HG03439 (cell line): Measurements from ENCODE around the gene KLHL11.
"Not testable (repeated sequence)": the region's sequence is repeated elsewhere in the genome, so short reads cannot be mapped to it uniquely, and the experiment has no call there.

Experiments
- ATAC-seq: cut with Tn5 transposase; IDR thresholded peaks from one replicate; pipeline ENCODE4 v1.9.1; 2021; ENCODE audit warnings: mild to moderate bottlenecking, moderate library complexity; ENCODE audit not compliant: unreplicated experiment

KLHL11 gene

DNA sequence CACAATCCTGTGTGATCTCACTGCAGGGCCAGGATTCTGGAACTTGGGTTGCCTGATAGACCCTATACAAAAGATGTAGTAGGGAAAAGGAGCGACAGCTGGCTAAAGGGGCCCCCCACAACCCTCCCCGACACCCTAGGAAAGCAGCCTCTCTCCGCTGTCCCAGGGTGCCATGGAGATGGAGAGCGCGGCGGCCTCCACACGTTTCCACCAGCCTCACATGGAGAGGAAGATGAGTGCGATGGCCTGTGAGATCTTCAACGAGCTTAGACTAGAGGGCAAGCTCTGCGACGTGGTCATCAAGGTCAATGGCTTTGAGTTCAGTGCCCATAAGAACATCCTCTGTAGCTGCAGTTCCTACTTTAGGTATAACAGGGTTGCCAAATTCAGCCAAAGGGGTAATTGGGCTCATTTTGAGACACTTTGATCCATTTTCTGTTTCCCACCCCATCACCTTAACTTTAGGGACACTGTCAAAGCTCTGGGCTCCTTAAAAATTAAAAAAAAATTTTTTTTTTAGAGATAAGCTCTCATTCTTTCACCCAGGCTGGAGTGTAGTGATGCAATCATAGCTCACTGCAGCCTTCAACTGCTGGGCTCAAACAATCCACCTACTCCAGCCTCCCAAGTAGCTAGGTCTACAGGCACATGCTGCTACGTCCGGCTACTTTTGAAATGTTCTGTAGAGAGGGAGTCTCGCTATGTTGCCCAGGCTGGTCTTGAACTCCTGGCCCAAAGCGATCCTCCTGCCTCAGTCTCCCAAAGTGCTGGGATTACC, 27.3 kb downstream of the KLHL11 start, which contains the start of gene KLHL10:
Gene KLHL10, plus strand, starts transcription at position 65 of the 778 bp plus-strand sequence. Its CDS starts 108 bp downstream, at position 173.
- ATAC-seq, result no peak

DNA sequence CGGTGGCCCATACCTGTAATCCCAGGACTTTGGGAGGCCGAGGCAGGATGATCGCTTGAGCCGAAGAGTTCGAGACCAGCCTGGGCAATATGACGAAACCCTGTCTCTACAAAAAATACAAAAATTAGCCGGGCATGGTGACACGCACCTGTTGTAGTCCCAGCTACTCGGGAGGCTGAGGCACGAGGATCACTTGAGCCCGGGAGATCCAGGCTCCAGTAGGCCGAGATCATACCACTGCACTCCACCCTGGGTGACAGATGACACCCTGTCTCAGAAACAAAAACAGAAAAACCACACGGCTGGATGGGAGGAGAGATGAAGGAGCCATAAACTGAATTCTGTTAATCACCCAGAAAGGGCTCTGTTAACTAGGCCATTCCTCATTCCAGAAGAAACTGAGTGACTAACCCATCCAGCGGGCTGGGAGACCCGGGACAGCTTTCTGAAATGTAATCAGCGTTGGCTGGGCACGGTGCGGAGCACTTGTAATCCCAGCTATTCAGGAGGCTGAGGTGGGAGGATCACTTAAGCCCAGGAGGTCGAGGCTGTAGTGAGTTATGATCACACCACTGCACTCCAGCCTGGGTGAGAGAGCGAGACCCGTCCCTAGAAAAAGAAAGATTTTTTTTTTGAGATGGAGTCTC, 28.6 kb downstream of the KLHL11 start:
- ATAC-seq, result no peak

DNA sequence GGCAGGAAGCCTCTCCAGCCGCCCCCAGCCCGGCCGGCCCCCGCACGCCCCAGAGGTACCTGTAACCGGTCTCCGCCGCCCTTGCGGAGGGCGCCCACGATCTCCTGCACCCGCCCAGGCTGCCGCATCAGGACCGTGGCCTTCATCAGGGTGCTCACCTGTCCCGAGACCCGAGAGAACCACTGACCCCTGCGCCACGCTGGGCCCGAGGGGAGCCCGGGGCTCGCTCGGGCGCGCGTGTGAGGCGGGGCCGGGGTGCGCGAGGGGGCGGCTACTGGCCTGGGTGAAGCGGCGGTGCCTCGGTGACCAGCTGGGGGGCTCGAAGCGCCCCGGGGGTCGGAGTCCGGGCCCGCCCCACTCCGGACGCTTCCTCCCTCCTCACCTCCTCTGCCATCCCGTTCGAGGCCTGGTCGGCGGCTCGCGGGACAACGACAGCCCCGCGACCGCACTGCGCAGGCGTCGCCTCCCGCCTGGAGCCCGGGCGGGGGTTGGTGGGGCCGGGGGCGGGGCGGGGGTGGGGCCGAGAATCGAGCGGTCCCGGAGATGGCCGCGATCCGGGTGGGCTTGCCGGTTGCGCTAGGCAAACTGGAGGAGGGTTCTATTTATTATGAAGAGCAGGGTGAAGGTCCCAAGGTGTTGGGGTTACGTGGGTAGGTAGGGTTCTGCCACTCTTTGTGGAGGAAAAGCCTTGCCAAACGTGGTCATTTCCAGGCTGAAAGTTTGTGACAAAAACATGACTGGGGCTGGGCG, 29.2 kb downstream of the KLHL11 start, which contains the start of gene NT5C3B:
Gene NT5C3B, minus strand, starts transcription at position 433 of the 750 bp plus-strand sequence. Its CDS starts 39 bp downstream, at position 394.
- no peak for ATAC-seq

DNA sequence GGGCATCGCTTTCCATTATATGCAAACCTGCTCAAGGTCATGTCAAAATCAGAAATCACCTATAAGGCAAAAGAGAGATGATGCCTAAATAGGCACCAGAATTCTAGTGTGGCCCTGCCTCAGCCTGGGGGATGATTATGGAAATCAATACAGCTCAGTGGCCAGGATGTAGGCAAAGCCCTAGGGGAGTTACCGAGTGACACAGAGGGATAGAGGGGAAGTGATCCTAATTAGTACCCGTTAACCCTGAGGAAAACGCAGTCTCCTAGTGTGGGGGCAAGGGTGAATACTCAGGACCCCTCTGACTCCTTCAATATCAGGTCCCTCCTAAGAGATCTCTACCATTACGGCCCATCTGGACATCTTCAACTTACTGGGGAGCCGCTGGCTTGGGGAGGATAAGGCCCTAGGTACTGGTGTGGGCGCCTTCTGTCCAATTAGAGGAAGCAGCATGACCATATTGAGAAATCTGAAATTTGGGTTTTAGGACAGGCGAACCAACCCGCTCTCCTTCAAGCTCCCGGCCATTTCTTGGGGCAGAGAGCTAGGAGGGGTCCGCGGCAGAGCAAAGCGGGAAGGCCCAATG, 29.9 kb downstream of the KLHL11 start:
- no peak for ATAC-seq

DNA sequence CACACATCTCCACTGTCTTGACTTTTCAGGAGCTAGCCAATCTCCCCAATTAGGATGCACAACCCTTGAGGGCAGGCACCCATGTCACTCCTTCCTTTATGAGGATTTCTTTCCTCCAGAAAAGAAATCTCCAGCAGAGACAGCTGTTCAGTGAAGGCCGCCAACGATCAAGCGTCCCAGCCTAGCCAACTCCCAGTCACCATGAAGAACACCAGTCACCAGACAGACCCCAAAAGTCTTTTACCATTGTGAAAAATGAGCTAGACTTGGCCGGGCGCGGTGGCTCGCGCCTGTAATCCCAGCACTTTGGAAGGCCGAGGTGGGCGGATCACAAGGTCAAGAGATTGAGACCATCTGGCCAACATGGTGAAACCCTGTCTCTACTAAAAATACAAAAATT, 35.3 kb downstream of the KLHL11 start:
- ATAC-seq, result not testable (repeated sequence)

DNA sequence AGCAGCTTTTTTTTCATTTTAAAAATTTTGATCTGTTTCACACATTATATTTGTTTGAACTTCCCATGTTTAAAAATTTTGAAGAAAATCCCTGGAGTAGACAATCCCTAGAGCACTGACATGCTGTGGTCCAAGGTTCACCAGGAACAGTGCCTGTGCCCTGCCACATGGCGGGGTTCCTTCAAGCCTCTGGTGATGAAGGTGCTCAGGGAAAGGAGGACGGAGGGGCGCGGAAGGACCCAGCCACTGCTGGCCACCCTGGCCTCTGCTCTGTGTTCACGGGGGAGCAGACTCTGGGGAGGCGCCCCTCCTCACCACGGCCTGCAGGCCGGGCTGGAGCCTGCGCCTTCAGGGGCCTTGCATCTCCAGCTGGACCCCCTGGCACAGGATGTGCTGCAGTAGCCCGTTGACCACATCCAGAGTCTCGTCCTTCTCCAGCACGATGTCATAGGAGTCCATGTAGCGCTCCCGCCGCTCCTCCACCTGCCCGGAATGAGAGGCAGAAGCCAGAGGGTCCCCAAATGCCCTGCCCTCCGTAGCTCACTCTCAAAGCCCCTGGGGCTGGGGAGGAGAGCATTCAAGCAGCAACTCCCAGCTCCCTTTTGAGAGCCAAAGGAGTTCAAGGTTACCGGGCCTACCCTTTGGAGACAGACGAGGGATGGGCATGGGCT, 39.9 kb downstream of the KLHL11 start:
- no peak for ATAC-seq

DNA sequence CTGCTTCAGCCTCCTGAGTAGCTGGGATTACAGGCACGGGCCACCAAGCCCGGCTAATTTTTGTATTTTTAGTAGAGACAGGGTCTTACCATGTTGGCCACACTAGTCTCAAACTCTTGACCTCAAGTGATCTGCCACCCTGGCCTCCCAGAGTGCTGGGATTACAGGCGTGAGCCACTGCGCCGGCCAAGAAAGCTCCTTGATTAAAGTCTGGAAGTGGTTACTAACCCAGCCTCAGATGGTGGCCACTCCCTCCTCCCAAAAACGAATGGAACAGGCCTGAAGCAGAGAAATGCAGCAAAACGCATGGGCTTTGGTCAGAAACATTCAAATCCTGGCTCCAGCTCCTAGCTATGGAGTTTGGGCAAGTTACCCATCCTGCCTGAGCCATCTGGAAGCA, 41.1 kb downstream of the KLHL11 start:
- no peak for ATAC-seq

DNA sequence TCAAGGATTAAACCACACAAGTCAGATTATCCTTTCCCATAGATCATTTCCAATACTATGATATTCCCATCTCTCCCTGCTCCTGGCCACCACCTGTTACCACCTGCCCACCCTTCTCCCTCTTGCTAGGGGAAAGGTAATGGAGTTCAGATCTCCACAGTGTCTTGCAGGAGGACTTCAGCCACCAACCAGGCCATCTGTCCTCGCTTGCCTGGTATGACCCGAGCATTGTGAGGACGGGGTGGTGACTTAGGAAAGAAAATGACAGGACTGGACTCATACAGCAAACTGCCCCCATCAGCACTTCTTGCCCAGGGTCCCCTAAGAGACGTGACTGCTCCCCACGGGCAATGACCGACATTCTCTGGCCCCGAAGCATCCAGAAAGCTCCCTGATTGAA, 41.6 kb downstream of the KLHL11 start:
- no peak for ATAC-seq

DNA sequence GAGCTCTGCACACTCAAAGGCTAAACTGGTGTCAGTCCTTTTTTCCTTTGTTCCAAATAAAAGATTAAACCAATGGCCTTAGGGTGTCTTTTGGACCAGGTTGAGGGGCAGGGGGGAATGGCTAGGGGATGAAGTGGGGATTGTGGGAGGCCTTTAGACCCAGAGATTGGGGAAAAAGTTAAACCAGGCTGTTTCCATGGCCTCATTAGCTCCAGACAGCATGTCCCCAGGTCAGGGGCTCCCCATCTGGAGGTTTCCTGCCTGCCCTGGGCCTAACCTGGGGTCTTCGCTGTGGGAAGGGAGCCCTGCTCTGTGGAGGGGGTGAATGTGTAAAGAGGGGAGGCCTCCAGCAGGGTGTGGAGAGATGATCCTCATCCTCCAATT, 42.1 kb downstream of the KLHL11 start:
- no peak for ATAC-seq

DNA sequence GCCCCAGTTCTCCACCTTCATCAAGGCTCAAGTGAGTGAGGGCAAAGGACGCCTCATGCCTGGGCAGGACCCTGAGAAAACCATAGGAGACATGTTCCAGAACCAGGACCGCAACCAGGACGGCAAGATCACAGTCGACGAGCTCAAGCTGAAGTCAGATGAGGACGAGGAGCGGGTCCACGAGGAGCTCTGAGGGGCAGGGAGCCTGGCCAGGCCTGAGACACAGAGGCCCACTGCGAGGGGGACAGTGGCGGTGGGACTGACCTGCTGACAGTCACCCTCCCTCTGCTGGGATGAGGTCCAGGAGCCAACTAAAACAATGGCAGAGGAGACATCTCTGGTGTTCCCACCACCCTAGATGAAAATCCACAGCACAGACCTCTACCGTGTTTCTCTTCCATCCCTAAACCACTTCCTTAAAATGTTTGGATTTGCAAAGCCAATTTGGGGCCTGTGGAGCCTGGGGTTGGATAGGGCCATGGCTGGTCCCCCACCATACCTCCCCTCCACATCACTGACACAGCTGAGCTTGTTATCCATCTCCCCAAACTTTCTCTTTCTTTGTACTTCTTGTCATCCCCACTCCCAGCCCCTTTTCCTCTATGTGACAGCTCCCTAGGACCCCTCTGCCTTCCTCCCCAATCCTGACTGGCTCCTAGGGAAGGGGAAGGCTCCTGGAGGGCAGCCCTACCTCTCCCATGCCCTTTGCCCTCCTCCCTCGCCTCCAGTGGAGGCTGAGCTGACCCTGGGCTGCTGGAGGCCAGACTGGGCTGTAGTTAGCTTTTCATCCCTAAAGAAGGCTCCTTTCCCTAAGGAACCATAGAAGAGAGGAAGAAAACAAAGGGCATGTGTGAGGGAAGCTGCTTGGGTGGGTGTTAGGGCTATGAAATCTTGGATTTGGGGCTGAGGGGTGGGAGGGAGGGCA, 42.7 kb downstream of the KLHL11 start:
- no peak for ATAC-seq

DNA sequence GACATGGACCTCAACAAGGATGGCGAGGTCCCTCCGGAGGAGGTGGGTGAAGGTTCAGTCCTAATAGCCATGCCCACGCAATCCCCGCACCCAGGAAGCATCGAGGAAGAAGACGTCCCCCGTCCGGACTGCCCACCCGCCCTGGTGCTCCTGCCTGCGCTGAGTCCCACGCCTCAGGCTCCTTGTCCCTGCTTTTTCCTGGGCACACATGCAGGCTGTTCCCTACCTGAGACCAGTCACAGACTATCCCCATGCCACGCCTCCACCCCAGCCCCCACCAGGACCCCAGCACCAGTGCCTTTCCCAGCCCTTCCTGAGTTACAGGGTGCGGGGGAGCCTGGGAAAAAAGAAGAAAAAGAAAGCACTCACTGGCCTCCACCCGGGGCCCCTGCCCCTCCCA, 43.4 kb downstream of the KLHL11 start:
- no peak for ATAC-seq

DNA sequence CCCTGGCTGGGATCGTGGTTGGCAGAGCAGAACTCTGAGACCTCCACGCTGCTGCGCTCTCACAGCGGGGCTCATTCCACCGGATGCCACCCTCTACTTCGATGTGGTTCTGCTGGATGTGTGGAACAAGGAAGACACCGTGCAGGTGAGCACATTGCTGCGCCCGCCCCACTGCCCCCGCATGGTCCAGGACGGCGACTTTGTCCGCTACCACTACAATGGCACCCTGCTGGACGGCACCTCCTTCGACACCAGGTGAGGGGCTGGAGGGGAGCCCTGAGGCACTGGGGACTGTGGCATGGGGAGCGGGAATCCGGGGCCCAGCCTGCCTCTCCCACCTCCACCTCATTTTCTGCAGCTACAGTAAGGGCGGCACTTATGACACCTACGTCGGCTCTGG, 47.2 kb downstream of the KLHL11 start:
- no peak for ATAC-seq

DNA sequence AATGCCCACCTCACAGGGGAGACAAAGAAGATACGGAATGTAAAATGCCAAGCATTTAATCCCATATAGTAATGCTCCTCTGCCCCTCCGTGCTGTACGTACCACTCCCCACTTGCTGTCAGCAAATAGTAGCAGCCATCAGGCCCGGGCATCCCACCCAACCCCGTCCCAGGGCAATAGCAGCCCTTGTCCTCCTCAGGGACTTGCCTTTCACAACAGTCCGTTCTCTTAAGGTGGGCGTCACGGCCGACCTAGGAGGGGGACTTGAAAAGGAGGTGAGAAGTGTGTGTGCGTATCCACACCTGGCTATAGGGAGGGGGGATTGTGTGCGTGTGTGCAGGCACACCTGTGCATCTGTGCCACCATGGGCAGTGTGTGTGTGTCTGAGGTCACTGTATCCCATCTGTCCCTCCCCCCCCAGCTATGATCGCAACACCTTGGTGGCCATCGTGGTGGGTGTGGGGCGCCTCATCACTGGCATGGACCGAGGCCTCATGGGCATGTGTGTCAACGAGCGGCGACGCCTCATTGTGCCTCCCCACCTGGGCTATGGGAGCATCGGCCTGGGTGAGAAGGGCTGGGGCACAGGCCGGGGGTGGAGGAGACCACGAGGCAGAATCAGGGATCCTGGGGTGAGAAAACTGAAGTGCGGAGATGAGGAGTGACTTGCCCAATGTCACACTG, 48.4 kb downstream of the KLHL11 start:
- ATAC-seq, result no peak

DNA sequence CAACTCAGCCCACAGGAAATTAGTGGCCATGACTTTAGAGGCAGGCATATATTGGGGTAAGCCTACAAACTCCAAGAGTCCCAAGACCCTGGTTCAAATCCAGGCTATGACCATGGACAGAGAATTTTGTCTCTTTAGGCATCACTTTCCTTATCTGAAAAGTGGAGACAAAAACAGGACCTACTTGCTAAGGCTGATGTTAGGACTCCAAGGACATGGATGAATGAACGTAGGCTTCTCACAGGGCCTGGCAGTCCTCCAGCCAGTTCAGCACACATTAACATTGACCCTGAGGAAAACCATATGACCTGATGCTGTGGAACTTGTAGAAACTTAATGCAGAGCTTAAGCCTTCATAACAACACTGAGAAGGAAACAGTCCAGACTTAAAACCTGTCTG, 51.0 kb downstream of the KLHL11 start:
- no peak for ATAC-seq

DNA sequence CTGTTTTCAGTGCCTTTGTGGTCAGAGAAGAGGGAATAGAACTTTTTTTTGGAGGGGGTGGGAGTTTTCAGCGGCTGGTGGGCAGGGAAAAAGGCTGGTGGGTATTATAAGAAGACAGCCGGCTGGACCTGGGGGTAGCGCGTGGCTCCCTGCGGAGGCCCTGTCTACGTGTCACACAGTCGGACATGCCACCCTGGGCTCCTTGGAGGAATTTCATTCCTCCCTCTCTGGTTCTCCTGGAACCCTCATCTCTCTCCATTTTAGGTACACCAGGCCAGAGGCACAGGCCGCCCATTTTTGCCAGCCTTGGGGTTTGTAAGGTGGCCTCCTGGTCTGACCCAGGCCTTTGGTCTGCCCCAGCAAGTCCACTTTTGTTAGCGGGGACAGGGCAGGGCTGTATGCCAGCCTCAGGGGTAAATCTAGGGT, 51.5 kb downstream of the KLHL11 start:
- ATAC-seq, result no peak

DNA sequence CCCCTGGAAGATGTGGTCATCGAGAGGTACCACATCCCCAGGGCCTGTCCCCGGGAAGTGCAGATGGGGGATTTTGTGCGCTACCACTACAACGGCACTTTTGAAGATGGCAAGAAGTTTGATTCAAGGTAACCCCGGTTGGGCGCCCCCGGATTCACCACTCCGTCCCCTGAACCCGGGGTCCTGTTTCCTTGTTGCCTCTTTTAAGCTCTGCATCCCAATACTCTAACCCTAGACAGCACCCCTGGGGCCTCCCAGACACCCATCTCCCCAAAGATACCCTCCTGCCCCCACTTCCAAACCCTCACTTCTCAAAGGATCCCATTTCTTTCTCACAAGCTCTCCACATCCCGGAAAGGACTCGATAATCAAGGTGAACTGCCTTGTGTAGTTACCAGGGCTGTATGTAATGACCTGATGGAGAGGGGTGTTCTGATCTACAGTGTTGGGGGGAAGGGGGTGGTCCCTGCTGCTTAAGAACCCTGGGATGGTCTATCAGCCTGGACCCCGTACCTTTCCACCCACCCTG, 52.0 kb downstream of the KLHL11 start:
- no peak for ATAC-seq

DNA sequence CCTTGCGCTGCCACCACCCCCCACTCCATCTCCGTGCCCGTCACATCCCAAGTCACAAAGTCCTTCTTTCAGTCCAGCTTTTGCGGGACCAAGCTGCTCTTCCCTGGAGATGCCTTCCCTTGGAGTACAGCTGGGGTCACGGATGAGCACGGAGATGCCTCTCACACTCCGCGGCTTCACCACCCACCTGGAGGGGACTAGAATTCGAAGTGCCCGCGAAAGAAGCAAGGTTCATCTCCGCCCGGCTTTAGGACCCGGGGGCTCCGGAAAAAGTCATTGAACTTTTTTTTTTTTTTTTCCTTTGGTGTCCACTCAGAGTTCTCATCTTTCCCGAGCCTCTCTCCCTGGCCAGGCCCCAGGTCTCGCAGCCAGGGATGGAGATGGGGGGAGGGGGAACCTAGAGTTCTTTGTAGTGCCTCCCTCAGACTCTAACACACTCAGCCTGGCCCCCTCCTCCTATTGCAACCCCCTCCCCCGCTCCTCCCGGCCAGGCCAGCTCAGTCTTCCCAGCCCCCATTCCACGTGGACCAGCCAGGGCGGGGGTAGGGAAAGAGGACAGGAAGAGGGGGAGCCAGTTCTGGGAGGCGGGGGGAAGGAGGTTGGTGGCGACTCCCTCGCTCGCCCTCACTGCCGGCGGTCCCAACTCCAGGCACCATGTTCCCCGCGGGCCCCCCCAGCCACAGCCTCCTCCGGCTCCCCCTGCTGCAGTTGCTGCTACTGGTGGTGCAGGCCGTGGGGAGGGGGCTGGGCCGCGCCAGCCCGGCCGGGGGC, 52.7 kb downstream of the KLHL11 start, which contains the start of gene FKBP10:
Gene FKBP10, plus strand, starts transcription at position 624 of the 771 bp plus-strand sequence. Its CDS starts 31 bp downstream, at position 655.
- ATAC-seq, result no peak
